ENCODE measurements around the gene AFDN. TPM values are rescaled to one million over a fixed set of nuclear protein-coding genes. Genes with fewer than 3 reads are reported as not detected.

AFDN gene
- total RNA-seq, 1 donor from 2014 or later, result 112 TPM

- no peaks in the 10 kb centered on the region for H3K36me3 ChIP-seq (ENCODE audit: control insufficient read depth, insufficient read depth, low read length)
- H3K27me3 ChIP-seq (ENCODE audit: control insufficient read depth, insufficient read depth, low read length), result no peaks in the 10 kb centered on the region
- H3K4me3 ChIP-seq (ENCODE audit: low read depth, low read length), result no peak overlapping the region
- TF ChIP-seq CTCF (IDR thresholded peaks at IDR 0.05; ENCODE audit: insufficient read depth, low read length, poor library complexity, severe bottlenecking), result no peak
- DNase-seq (ENCODE audit: low read depth), result no peak
These were observed 15.3 kb downstream of the AFDN start for GRCh38 chr6:167841981-167842380.

GRCh38 chr6:167842457-167842856, 15.7 kb downstream of the AFDN start:
- TF ChIP-seq CTCF (IDR thresholded peaks at IDR 0.05; ENCODE audit: insufficient read depth, low read length, poor library complexity, severe bottlenecking), result no peak
- H3K4me3 ChIP-seq (ENCODE audit: low read depth, low read length), result no peak overlapping the region
- no peak for DNase-seq (ENCODE audit: low read depth)
- H3K36me3 ChIP-seq (ENCODE audit: control insufficient read depth, insufficient read depth, low read length), result no peaks in the 10 kb centered on the region
- no peaks in the 10 kb centered on the region for H3K27me3 ChIP-seq (ENCODE audit: control insufficient read depth, insufficient read depth, low read length)

DNA sequence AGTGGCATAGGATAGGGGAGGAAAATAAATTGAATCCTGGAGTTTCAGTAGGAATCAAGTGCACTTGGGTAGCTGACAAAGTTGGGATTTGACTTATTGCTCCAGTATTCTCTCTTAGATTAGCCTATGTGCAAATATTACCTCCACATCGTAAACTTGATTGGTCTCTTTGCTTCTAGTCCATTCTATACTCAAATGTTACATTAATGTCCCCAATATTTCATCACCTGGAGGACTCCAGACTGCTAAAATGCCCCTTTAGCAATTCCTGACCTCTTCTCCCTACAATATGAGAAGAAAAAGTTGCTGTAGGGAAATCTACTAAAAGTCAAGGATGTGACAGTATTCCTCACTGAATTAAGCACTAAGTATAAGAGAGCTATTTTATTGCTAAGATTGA, 16.3 kb downstream of the AFDN start:
- no peak for DNase-seq (ENCODE audit: low read depth)
- Histone ChIP-seq H3K36me3 (ENCODE audit: control insufficient read depth, insufficient read depth, low read length) (no peaks in the 10 kb centered on the region), H3K27me3 (ENCODE audit: control insufficient read depth, insufficient read depth, low read length) (no peaks in the 10 kb centered on the region), H3K4me3 (ENCODE audit: low read depth, low read length) (no peak overlapping the region)
- no peak for TF ChIP-seq CTCF (IDR thresholded peaks at IDR 0.05; ENCODE audit: insufficient read depth, low read length, poor library complexity, severe bottlenecking)

GRCh38 chr6:167845856-167846255, 19.1 kb downstream of the AFDN start:
- Histone ChIP-seq H3K27me3 (ENCODE audit: control insufficient read depth, insufficient read depth, low read length) (no peaks in the 10 kb centered on the region), H3K36me3 (ENCODE audit: control insufficient read depth, insufficient read depth, low read length) (no peaks in the 10 kb centered on the region), H3K4me3 (ENCODE audit: low read depth, low read length) (no peak overlapping the region)
- DNase-seq (ENCODE audit: low read depth), result no peak
- TF ChIP-seq CTCF (IDR thresholded peaks at IDR 0.05; ENCODE audit: insufficient read depth, low read length, poor library complexity, severe bottlenecking), result no peak

GRCh38 chr6:167846997-167847606, 20.4 kb downstream of the AFDN start:
- Histone ChIP-seq H3K36me3 (ENCODE audit: control insufficient read depth, insufficient read depth, low read length) (no peaks in the 10 kb centered on the region), H3K27me3 (ENCODE audit: control insufficient read depth, insufficient read depth, low read length) (no peaks in the 10 kb centered on the region), H3K4me3 (ENCODE audit: low read depth, low read length) (no peak overlapping the region)
- TF ChIP-seq CTCF (IDR thresholded peaks at IDR 0.05; ENCODE audit: insufficient read depth, low read length, poor library complexity, severe bottlenecking), result no peak
- DNase-seq (ENCODE audit: low read depth), result no peak

- no peak for DNase-seq (ENCODE audit: low read depth)
- no peak overlapping the region for H3K4me3 ChIP-seq (ENCODE audit: low read depth, low read length)
- TF ChIP-seq CTCF (IDR thresholded peaks at IDR 0.05; ENCODE audit: insufficient read depth, low read length, poor library complexity, severe bottlenecking), result no peak
- H3K36me3 ChIP-seq (ENCODE audit: control insufficient read depth, insufficient read depth, low read length), result no peaks in the 10 kb centered on the region
- no peaks in the 10 kb centered on the region for H3K27me3 ChIP-seq (ENCODE audit: control insufficient read depth, insufficient read depth, low read length)
These were observed 21.2 kb downstream of the AFDN start for GRCh38 chr6:167847936-167848335.
